Measurements from ENCODE around the gene SLC6A8.

Gene SLC6A8

DNA sequence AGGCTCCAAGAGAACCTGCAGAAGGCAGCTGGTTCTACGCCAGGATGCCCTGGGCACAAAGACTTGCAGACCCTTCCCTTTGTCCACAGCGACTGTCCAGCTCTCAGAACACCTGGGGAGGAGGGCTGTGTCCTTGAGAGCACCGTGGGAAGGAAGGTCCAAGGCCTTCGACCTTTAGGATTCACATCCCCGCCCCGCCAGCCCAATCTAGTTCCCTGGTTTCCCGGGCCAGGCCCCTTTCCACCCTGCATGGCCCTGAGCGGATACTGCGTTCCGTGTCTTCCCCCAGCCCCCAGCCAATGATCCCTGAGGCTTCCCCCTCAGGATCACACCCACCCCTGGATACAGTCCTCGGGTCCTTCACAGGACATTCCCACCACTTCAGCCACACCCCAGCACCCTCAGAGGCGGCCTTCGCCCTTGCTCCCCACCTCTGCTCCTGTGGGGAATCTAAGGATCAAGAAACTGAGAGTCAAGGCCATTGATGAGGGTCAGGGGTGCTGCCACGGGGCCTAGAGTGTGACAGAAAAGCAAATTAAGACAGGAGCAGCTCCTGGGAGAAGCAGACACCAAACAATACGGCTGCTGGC lies 46.0 kb downstream of the SLC6A8 start:
- H3K27me3 ChIP-seq (ENCODE audit: insufficient read depth, low read depth) = no peaks in the 10 kb centered on the region
- TF ChIP-seq, protein P1, sequence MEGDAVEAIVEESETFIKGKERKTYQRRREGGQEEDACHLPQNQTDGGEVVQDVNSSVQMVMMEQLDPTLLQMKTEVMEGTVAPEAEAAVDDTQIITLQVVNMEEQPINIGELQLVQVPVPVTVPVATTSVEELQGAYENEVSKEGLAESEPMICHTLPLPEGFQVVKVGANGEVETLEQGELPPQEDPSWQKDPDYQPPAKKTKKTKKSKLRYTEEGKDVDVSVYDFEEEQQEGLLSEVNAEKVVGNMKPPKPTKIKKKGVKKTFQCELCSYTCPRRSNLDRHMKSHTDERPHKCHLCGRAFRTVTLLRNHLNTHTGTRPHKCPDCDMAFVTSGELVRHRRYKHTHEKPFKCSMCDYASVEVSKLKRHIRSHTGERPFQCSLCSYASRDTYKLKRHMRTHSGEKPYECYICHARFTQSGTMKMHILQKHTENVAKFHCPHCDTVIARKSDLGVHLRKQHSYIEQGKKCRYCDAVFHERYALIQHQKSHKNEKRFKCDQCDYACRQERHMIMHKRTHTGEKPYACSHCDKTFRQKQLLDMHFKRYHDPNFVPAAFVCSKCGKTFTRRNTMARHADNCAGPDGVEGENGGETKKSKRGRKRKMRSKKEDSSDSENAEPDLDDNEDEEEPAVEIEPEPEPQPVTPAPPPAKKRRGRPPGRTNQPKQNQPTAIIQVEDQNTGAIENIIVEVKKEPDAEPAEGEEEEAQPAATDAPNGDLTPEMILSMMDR (conservative IDR thresholded peaks at IDR 0.05; ENCODE audit: low read depth, low read length) = no peak
- peaks cover 10% of the 10 kb centered on the region for H3K4me1 ChIP-seq (ENCODE audit: low read depth, poor library complexity, severe bottlenecking)
- no peak overlapping the region for H3K27ac ChIP-seq
- no peak overlapping the region for H3K9ac ChIP-seq
- H3K4me3 ChIP-seq (IDR thresholded peaks at IDR 0.05; ENCODE audit: insufficient read depth, low read depth, low read length) = no peak overlapping the region
- H4K20me1 ChIP-seq (ENCODE audit: insufficient read depth) = no peaks in the 10 kb centered on the region
- H3K4me2 ChIP-seq = no peak overlapping the region
- no peaks in the 10 kb centered on the region for H3K36me3 ChIP-seq (ENCODE audit: insufficient read depth)
- H3K79me2 ChIP-seq (ENCODE audit: insufficient read depth, low read depth) = no peaks in the 10 kb centered on the region
- H2AFZ ChIP-seq (ENCODE audit: low read depth) = no peak overlapping the region

DNA sequence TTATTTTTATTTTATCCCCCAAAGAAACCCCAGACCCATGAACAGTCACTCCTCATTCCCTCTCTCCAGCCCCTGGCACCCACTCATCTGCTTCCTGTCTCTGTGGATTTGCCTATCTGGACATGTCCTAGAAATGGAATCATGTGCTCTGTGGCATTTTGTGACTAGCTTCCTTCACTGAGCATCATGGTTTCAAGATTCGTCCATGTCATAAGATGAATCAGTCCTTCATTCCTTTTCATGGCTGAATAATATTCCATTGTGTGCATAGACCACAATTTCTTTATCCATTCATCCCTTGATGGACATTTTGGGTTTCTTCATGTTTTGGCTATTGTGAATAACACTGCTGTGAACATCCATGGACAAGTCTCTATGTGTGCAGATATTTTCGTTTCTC lies 47.1 kb downstream of the SLC6A8 start:
- Histone ChIP-seq H3K79me2 (ENCODE audit: insufficient read depth, low read depth) (no peaks in the 10 kb centered on the region), H3K4me2 (no peak overlapping the region), H3K27me3 (ENCODE audit: insufficient read depth, low read depth) (no peaks in the 10 kb centered on the region), H2AFZ (ENCODE audit: low read depth) (no peak overlapping the region), H3K36me3 (ENCODE audit: insufficient read depth) (no peaks in the 10 kb centered on the region), H4K20me1 (ENCODE audit: insufficient read depth) (no peaks in the 10 kb centered on the region), H3K27ac (no peak overlapping the region), H3K9ac (no peak overlapping the region), H3K4me3 (IDR thresholded peaks at IDR 0.05; ENCODE audit: insufficient read depth, low read depth, low read length) (no peak overlapping the region), H3K4me1 (ENCODE audit: low read depth, poor library complexity, severe bottlenecking) (peaks cover 10% of the 10 kb centered on the region)
- TF ChIP-seq, protein P1 (conservative IDR thresholded peaks at IDR 0.05; ENCODE audit: low read depth, low read length) = no peak

DNA sequence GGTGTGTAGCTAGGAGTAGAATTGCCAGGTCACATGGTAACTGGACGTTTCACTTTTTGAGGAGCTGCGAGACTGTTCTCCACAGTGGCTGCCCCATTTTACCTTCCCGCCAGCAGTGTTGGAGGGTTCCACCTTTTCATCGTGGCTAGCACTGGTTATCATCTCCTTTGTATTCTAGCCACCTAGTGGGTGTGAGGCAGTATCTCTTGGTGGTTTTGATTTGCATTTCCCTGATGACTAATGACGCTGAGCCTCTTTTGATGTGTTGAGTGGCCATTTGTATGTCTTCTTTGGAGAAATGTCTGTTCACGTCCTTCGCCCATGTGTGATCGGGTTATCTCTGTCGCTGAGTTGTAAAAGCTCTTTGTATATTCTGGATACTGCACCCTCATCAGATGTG lies 47.5 kb downstream of the SLC6A8 start:
- Histone ChIP-seq H3K36me3 (ENCODE audit: insufficient read depth) (no peaks in the 10 kb centered on the region), H3K79me2 (ENCODE audit: insufficient read depth, low read depth) (no peaks in the 10 kb centered on the region), H4K20me1 (ENCODE audit: insufficient read depth) (no peaks in the 10 kb centered on the region), H3K4me2 (no peak overlapping the region), H3K4me1 (ENCODE audit: low read depth, poor library complexity, severe bottlenecking) (peaks cover 10% of the 10 kb centered on the region), H3K9ac (no peak overlapping the region), H2AFZ (ENCODE audit: low read depth) (no peak overlapping the region), H3K27ac (no peak overlapping the region), H3K4me3 (IDR thresholded peaks at IDR 0.05; ENCODE audit: insufficient read depth, low read depth, low read length) (no peak overlapping the region), H3K27me3 (ENCODE audit: insufficient read depth, low read depth) (no peaks in the 10 kb centered on the region)
- TF ChIP-seq, protein P1 (conservative IDR thresholded peaks at IDR 0.05; ENCODE audit: low read depth, low read length) = no peak

DNA sequence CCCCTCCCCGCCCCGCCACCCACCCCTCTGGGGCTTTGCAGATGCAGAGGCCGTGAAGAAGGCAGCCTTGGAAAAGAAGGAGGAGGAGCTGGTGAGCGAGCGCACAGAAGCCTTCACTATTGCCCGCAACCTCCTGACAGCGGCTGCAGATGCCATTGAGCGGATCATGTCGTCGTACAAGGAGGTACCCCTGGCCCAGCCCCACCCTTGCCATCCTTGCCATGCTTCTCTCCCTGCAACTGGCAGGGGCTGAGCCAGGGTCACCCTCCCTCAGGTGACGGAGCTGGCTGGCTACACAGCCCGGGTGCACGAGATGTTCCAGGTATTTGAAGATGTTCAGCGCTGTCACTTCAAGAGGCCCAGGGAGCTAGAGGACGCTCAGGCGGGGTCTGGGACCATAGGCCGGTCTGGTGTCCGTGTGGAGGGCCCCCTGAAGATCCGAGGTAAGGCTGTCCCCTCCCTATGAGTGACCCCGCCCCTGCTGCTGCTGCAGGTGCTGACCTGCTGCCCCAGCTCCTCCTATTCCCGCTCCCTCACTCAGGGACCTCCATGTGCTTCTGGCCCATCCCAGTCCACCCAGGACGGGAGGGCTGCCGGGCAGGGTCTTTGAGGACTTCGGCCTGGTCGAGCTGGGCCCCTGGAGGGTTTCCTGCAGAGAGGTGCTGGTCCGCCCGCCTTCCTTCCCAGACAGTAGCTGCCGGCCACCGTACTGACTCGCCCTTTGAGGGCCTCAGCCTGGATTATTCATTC lies 48.5 kb downstream of the SLC6A8 start:
- H3K27me3 ChIP-seq (ENCODE audit: insufficient read depth, low read depth) = no peaks in the 10 kb centered on the region
- peaks cover 3% of the 10 kb centered on the region for H3K4me1 ChIP-seq (ENCODE audit: low read depth, poor library complexity, severe bottlenecking)
- no peak overlapping the region for H3K27ac ChIP-seq
- H4K20me1 ChIP-seq (ENCODE audit: insufficient read depth) = no peaks in the 10 kb centered on the region
- no peak overlapping the region for H3K9ac ChIP-seq
- H3K4me2 ChIP-seq = no peak overlapping the region
- H3K79me2 ChIP-seq (ENCODE audit: insufficient read depth, low read depth) = no peaks in the 10 kb centered on the region
- no peaks in the 10 kb centered on the region for H3K36me3 ChIP-seq (ENCODE audit: insufficient read depth)
- TF ChIP-seq, protein P1 (conservative IDR thresholded peaks at IDR 0.05; ENCODE audit: low read depth, low read length) = no peak
- no peak overlapping the region for H3K4me3 ChIP-seq (IDR thresholded peaks at IDR 0.05; ENCODE audit: insufficient read depth, low read depth, low read length)
- no peak overlapping the region for H2AFZ ChIP-seq (ENCODE audit: low read depth)

Data from KMS-11 (cell line).